Tibial artery (tissue), 4 donors: ENCODE results near the gene EIF3F.

Experiments used
- DNase-seq, 2 donors: peaks; one replicate each; pipeline ENCODE4 v3.0.0-alpha.2; 2019
- H3K27ac ChIP-seq, 2 donors: fragments of 200-600 bp; sonication (generic) in 1 of 2; 1 replicate in 1 of 2; 2 replicates in 1 of 2; pipeline ENCODE4 v1.5.1; 2018 to 2019; ENCODE audit warnings: mild to moderate bottlenecking in 1 of 2
- H3K27me3 ChIP-seq, 2 donors: fragments of 200-600 bp; sonication (generic) in 1 of 2; one replicate each; pipeline versions ENCODE4 v1.5.1 to v1.6.0; 2016 to 2019
- H3K36me3 ChIP-seq, 3 donors: fragments of 200-600 bp; sonication (generic) in 2 of 3; one replicate each; pipeline ENCODE4 v1.5.1; 2016 to 2019; ENCODE audit warnings: mild to moderate bottlenecking in 2 of 3
- H3K4me1 ChIP-seq, 4 donors: fragments of 200-600 bp; sonication (generic) in 2 of 4; 1 replicate in 3 of 4; 2 replicates in 1 of 4; pipeline ENCODE4 v1.5.1; 2016 to 2019
- H3K4me3 ChIP-seq, 2 donors: fragments of 200-600 bp; sonication (generic) in 1 of 2; 1 replicate in 1 of 2; 2 replicates in 1 of 2; pipeline ENCODE4 v1.5.1; 2018 to 2019; ENCODE audit warnings: mild to moderate bottlenecking in 2 of 2
- H3K9me3 ChIP-seq, 3 donors: fragments of 200-600 bp; sonication (generic) in 1 of 3; one replicate each; pipeline ENCODE4 v1.5.1; 2016 to 2019
- intact Hi-C: fragments of 100-400 bp; cut with DNase I; formaldehyde crosslinking; loops from one replicate; pipeline ENCODE4 v1.15.0; 2023; ENCODE audit warnings: low total_unique reads
- TF ChIP-seq, protein P1 (sequence below), 2 experiments: fragments of 200-600 bp in 1 of 2; fragments of 450-650 bp in 1 of 2; IDR thresholded peaks; one replicate each; pipeline ENCODE4 v1.5.1; 2017 to 2019; ENCODE audit warnings: antibody characterized with exemption in 2 of 2, mild to moderate bottlenecking in 1 of 2, moderate library complexity in 1 of 2

Gene EIF3F

DNA sequence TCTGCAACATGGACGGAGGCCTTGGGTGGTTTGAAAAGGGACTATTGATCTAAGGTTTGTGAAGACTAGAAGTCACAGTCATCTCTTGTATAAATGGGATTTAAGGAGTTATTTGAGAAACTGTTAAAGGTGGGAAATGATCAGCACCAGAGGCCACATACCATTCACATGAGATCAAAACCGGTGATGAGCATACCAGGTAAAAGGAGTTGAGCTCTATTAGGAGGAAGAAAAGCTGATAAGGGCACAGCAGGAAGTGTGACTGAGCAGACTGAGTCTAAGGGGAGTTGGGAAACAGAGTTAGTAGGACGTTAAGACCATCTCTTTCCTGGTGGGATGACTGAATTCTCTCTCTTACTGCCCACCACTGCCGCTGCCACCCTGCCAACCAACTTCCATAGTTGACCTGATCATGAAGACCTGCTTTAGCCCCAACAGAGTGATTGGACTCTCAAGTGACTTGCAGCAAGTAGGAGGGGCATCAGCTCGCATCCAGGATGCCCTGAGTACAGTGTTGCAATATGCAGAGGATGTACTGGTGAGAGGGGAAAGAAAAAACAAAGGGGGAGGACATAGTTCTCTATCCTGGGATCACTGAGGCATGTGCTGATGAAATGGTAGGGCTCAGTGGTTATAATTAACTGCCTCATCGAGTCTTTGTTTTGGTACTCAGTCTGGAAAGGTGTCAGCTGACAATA, 7.6 kb downstream of the EIF3F start:
- peaks cover 81 to 84% (median 82%) of the 10 kb centered on the region in 3 donors for H3K36me3 ChIP-seq
- H3K4me1 ChIP-seq: peaks cover 0 to 10% (median 1%) of the 10 kb centered on the region in 4 donors
- no peak for DNase-seq
- H3K27ac ChIP-seq: no peak overlapping the region
- no peaks in the 10 kb centered on the region for H3K27me3 ChIP-seq
- intact Hi-C loops: no loop called here
- no peak overlapping the region for H3K4me3 ChIP-seq
- H3K9me3 ChIP-seq: no peaks in the 10 kb centered on the region
- TF ChIP-seq, protein P1, sequence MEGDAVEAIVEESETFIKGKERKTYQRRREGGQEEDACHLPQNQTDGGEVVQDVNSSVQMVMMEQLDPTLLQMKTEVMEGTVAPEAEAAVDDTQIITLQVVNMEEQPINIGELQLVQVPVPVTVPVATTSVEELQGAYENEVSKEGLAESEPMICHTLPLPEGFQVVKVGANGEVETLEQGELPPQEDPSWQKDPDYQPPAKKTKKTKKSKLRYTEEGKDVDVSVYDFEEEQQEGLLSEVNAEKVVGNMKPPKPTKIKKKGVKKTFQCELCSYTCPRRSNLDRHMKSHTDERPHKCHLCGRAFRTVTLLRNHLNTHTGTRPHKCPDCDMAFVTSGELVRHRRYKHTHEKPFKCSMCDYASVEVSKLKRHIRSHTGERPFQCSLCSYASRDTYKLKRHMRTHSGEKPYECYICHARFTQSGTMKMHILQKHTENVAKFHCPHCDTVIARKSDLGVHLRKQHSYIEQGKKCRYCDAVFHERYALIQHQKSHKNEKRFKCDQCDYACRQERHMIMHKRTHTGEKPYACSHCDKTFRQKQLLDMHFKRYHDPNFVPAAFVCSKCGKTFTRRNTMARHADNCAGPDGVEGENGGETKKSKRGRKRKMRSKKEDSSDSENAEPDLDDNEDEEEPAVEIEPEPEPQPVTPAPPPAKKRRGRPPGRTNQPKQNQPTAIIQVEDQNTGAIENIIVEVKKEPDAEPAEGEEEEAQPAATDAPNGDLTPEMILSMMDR (IDR thresholded peaks at IDR 0.05): no peak

GRCh38 chr11:7999795-8000194, 12.7 kb downstream of the EIF3F start:
- TF ChIP-seq, protein P1 (IDR thresholded peaks at IDR 0.05): no peak
- Histone ChIP-seq H3K36me3 (peaks cover 46 to 51% (median 50%) of the 10 kb centered on the region in 3 donors), H3K27me3 (no peaks in the 10 kb centered on the region), H3K4me3 (no peak overlapping the region), H3K9me3 (no peaks in the 10 kb centered on the region), H3K4me1 (no peaks in the 10 kb centered on the region), H3K27ac (no peak overlapping the region)
- intact Hi-C loops: no loop called here
- no peak for DNase-seq

- H3K4me1 ChIP-seq: no peaks in the 10 kb centered on the region
- peaks cover 40 to 45% (median 44%) of the 10 kb centered on the region in 3 donors for H3K36me3 ChIP-seq
- no peak overlapping the region for H3K4me3 ChIP-seq
- no peak for DNase-seq
- TF ChIP-seq, protein P1 (IDR thresholded peaks at IDR 0.05): no peak
- H3K9me3 ChIP-seq: no peaks in the 10 kb centered on the region
- H3K27ac ChIP-seq: no peak overlapping the region
- intact Hi-C loops: no loop called here
- peaks cover 0 to 2% of the 10 kb centered on the region in 2 donors for H3K27me3 ChIP-seq
Measured at GRCh38 chr11:8000390-8000789, 13.3 kb downstream of the EIF3F start.

GRCh38 chr11:8002676-8003075, 15.5 kb downstream of the EIF3F start:
- peaks cover 17 to 24% (median 21%) of the 10 kb centered on the region in 3 donors for H3K36me3 ChIP-seq
- no peaks in the 10 kb centered on the region for H3K9me3 ChIP-seq
- H3K4me1 ChIP-seq: no peaks in the 10 kb centered on the region
- H3K4me3 ChIP-seq: no peak overlapping the region
- no peak for DNase-seq
- H3K27me3 ChIP-seq: peaks cover 0 to 5% of the 10 kb centered on the region in 2 donors
- TF ChIP-seq, protein P1 (IDR thresholded peaks at IDR 0.05): no peak
- no peak overlapping the region for H3K27ac ChIP-seq
- intact Hi-C loops: no loop called here

- peaks cover 0 to 5% of the 10 kb centered on the region in 2 donors for H3K27me3 ChIP-seq
- intact Hi-C loops: no loop called here
- no peaks in the 10 kb centered on the region for H3K9me3 ChIP-seq
- TF ChIP-seq, protein P1 (IDR thresholded peaks at IDR 0.05): no peak
- no peak for DNase-seq
- H3K4me3 ChIP-seq: no peak overlapping the region
- H3K27ac ChIP-seq: no peak overlapping the region
- peaks cover 12 to 19% (median 16%) of the 10 kb centered on the region in 3 donors for H3K36me3 ChIP-seq
- H3K4me1 ChIP-seq: no peaks in the 10 kb centered on the region
Measured at GRCh38 chr11:8003187-8003586, 16.1 kb downstream of the EIF3F start.
